Glutamatergic neuron (in vitro differentiated cells): ENCODE measurements around the gene FMNL1. TPM values are rescaled to one million over a fixed set of nuclear protein-coding genes. Genes with fewer than 3 reads are reported as not detected.

Experiments used
- DNase-seq: peaks from one replicate; pipeline ENCODE4 v3.0.0; 2022
- H3K27ac Mint-ChIP-seq: one replicate; pipeline ENCODE4 v1.8.0; 2020; ENCODE audit warnings: mild to moderate bottlenecking, mixed read lengths, inconsistent platforms; ENCODE audit not compliant: unreplicated experiment
- H3K27me3 Mint-ChIP-seq: one replicate; pipeline ENCODE4 v1.8.0; 2020; ENCODE audit warnings: mild to moderate bottlenecking, moderate library complexity, mixed read lengths, inconsistent platforms; ENCODE audit not compliant: unreplicated experiment
- H3K36me3 Mint-ChIP-seq: one replicate; pipeline ENCODE4 v1.8.0; 2020; ENCODE audit warnings: mild to moderate bottlenecking, mixed read lengths, inconsistent platforms; ENCODE audit not compliant: unreplicated experiment
- H3K4me1 Mint-ChIP-seq: one replicate; pipeline ENCODE4 v1.8.0; 2020; ENCODE audit warnings: mild to moderate bottlenecking, low read depth, mixed read lengths, inconsistent platforms; ENCODE audit not compliant: unreplicated experiment
- H3K4me3 Mint-ChIP-seq: one replicate; pipeline ENCODE4 v1.8.0; 2020; ENCODE audit warnings: mild to moderate bottlenecking, mixed read lengths, inconsistent platforms; ENCODE audit not compliant: unreplicated experiment
- H3K9me3 Mint-ChIP-seq: one replicate; pipeline ENCODE4 v1.8.0; 2020; ENCODE audit warnings: mild to moderate bottlenecking, moderate library complexity, mixed read lengths, inconsistent platforms; ENCODE audit not compliant: unreplicated experiment
- long read RNA-seq: library from polyadenylated mRNA; unstranded; transcript quantifications from one replicate; pipeline ENCODE4 v2.0.0, GENCODE V29; 2020; ENCODE audit not compliant: unreplicated experiment
- total RNA-seq: library from RNA; stranded (reverse); fragmentation: NEBNext Ultra II Directional; extraction: Animal tissue kit (Norgen Biotek cat#: 25700); gene quantifications from one replicate; pipeline ENCODE4 v1.2.1, GENCODE V29; 2021; ENCODE audit not compliant: unreplicated experiment
- TF ChIP-seq, protein P1 (sequence below): fragments of 200-600 bp; sonication (generic); IDR thresholded peaks from one replicate; pipeline ENCODE4 v1.5.0; 2021; ENCODE audit not compliant: partially characterized antibody, unreplicated experiment

The FMNL1 gene, protein sequence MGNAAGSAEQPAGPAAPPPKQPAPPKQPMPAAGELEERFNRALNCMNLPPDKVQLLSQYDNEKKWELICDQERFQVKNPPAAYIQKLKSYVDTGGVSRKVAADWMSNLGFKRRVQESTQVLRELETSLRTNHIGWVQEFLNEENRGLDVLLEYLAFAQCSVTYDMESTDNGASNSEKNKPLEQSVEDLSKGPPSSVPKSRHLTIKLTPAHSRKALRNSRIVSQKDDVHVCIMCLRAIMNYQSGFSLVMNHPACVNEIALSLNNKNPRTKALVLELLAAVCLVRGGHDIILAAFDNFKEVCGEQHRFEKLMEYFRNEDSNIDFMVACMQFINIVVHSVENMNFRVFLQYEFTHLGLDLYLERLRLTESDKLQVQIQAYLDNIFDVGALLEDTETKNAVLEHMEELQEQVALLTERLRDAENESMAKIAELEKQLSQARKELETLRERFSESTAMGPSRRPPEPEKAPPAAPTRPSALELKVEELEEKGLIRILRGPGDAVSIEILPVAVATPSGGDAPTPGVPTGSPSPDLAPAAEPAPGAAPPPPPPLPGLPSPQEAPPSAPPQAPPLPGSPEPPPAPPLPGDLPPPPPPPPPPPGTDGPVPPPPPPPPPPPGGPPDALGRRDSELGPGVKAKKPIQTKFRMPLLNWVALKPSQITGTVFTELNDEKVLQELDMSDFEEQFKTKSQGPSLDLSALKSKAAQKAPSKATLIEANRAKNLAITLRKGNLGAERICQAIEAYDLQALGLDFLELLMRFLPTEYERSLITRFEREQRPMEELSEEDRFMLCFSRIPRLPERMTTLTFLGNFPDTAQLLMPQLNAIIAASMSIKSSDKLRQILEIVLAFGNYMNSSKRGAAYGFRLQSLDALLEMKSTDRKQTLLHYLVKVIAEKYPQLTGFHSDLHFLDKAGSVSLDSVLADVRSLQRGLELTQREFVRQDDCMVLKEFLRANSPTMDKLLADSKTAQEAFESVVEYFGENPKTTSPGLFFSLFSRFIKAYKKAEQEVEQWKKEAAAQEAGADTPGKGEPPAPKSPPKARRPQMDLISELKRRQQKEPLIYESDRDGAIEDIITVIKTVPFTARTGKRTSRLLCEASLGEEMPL
- 24.2 TPM for total RNA-seq
- long read RNA-seq, result 0 reads

DNA sequence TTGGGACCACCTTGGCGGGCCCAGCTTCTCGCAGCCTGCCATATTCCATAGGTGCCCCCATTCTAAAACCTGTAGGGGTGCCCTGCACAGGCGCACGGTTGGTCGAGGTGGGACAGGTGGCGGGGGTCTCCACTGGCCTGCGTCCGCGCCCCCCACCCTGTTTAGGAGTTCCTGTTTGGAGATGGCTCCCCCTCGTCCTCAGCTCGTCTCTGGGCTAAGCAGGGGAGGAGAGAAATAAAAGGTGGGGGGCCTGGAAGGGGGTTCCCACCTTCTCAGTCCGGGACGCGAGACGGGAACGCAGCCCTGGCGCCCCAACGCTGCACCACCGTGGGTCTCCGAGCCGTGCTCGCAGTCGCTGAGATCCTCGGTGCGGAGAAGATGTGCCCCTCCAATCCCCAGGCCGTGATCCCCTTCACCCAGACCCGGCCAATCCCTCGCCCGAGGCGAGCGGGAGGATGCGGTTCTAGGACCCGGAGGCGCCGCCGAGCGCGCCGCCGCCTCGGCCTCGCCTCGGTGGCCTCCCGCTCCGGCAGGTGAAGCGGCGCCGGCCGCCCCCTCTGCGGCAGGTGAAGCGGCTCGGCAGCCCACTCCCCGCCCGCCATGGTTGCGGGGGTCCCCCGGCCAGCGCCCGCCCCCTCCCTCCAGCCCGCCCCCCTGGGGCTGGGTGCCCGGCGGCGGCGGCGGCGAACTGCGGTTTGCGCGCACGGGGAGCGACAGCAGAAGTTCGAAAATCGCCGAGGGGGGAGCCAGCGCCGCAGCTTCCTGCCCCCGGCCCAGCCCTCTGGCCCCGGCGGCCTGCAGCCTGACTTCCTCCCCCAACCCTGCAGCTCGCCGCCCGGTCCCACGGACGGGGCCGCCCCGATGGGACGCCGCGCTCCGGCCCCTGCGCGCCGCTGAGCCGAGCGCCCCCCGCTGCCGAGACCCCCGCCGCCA, at the start of gene FMNL1:
Gene FMNL1 (plus strand): TSS at position 805 of the 933 bp plus-strand sequence. CDS start 240 bp downstream, outside the sequence.
- Mint-ChIP-seq H3K27ac (peak within 1 kb of the TSS; percentile 75), H3K27me3 (peaks cover 11% of the 10 kb centered on the region), H3K4me3 (peak within 1 kb of the TSS; percentile 83), H3K4me1 (peaks cover 23% of the 10 kb centered on the region), H3K9me3 (peaks cover 3% of the 10 kb centered on the region), H3K36me3 (no peaks in the 10 kb centered on the region)
- DNase-seq, result peak; percentile 66
- TF ChIP-seq, protein P1, sequence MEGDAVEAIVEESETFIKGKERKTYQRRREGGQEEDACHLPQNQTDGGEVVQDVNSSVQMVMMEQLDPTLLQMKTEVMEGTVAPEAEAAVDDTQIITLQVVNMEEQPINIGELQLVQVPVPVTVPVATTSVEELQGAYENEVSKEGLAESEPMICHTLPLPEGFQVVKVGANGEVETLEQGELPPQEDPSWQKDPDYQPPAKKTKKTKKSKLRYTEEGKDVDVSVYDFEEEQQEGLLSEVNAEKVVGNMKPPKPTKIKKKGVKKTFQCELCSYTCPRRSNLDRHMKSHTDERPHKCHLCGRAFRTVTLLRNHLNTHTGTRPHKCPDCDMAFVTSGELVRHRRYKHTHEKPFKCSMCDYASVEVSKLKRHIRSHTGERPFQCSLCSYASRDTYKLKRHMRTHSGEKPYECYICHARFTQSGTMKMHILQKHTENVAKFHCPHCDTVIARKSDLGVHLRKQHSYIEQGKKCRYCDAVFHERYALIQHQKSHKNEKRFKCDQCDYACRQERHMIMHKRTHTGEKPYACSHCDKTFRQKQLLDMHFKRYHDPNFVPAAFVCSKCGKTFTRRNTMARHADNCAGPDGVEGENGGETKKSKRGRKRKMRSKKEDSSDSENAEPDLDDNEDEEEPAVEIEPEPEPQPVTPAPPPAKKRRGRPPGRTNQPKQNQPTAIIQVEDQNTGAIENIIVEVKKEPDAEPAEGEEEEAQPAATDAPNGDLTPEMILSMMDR, result no peak

DNA sequence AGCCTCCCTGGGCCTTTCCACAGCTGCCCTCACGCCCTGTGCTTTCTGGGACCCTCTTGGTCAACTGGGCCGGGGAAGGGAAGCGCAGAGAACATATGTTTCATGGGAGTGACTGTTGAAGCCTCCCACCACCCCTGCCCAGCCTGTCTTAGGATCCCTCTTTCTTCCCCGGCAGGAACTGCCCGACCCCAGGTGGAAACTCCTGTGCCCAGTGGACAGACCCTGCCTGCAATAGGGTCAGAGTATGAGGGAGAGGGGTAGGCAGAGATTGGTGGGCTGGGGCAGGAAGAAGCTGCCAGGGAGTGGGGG, 49.5 kb upstream of the FMNL1 start:
- Mint-ChIP-seq H3K27me3 (no peaks in the 10 kb centered on the region), H3K9me3 (no peaks in the 10 kb centered on the region), H3K4me3 (no peak overlapping the region), H3K27ac (no peak overlapping the region), H3K36me3 (no peaks in the 10 kb centered on the region), H3K4me1 (peaks cover 5% of the 10 kb centered on the region)
- TF ChIP-seq, protein P1, result no peak
- no peak for DNase-seq

DNA sequence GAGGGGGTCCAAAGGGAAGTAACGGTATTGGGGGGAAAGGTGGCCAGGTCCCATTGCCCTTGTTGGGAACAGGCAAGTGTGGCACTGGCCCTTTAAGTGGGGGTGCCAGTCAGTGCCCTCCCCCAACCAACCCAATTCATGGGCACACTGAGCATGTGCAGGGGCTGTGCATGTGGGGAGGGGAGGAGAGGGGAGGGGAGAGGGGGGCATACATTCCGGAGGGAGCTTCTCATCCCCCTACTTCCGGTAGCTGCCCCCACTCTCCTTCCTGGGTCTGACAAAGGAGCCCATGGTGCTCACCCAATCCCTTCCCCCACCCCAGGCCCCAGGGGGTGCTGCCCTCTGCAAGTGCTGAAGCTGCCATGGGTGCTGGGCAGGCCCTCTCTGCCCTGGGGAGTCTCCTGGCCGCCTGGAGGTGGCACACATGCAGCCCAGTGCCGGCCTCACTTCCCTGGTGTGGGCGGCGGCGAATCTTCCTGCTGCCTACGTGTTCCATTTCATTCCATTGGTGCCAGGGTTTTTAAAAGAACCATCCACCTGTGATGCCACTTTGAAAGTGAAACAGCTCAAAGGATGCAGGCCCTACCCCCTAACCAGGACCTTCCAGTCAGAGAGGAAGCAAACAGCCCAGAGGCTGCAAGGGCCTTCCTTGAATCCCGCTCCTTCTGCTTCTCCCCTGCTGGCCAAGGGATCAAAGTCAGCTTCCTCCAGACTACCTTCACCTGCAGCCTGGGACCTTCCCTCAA, 49.0 kb upstream of the FMNL1 start:
- Mint-ChIP-seq H3K36me3 (no peaks in the 10 kb centered on the region), H3K27me3 (no peaks in the 10 kb centered on the region), H3K9me3 (no peaks in the 10 kb centered on the region), H3K4me1 (peaks cover 5% of the 10 kb centered on the region), H3K4me3 (peak overlapping the region; percentile 42), H3K27ac (no peak overlapping the region)
- DNase-seq, result peak; percentile 19
- TF ChIP-seq, protein P1, result no peak

DNA sequence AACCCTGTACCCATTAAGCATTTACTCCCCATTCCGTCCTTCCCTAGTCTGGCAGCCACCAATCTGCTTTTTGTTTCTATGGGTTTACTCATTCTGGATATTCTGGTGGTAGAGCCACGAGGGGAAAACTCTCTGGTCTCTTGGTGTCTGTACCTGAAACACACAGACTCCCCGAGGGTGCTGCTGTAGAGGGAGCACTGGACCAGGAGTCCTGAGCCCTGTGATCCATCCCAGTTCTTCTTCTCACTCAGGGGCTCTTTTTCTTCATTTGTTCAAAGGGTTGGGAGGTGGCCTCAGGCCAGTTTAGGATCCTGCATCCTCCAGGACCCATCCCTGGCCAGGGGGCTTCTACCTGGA, 45.9 kb upstream of the FMNL1 start:
- TF ChIP-seq, protein P1, result no peak
- H3K36me3 Mint-ChIP-seq, result no peaks in the 10 kb centered on the region
- H3K4me1 Mint-ChIP-seq, result peaks cover 4% of the 10 kb centered on the region
- no peak for DNase-seq
- no peak overlapping the region for H3K4me3 Mint-ChIP-seq
- H3K27ac Mint-ChIP-seq, result no peak overlapping the region
- peaks cover 2% of the 10 kb centered on the region for H3K27me3 Mint-ChIP-seq
- no peaks in the 10 kb centered on the region for H3K9me3 Mint-ChIP-seq
